Fibroblast of gingiva (primary cell): ENCODE measurements around the gene MTHFSD.

Experiments used
- DNase-seq: peaks from one replicate; pipeline ENCODE4 v3.0.0-alpha.2; 2011; ENCODE audit warnings: low read depth

MTHFSD gene

GRCh38 chr16:86550281-86550680, 4.8 kb downstream of the MTHFSD start:
- DNase-seq: no peak

DNA sequence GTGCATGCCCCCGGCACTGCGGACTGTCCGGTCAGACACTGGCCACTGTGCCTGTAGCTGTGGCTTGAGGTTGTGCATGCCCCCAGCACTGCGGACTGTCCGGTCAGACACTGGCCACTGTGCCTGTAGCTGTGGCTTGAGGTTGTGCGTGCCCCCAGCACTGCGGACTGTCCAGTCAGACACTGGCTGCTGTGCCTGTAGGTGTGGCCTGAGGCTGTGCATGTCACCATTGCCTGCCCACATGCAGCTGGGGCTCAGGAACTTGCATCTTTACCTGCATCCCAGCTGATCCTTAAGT, 5.2 kb downstream of the MTHFSD start:
- DNase-seq: no peak

DNA sequence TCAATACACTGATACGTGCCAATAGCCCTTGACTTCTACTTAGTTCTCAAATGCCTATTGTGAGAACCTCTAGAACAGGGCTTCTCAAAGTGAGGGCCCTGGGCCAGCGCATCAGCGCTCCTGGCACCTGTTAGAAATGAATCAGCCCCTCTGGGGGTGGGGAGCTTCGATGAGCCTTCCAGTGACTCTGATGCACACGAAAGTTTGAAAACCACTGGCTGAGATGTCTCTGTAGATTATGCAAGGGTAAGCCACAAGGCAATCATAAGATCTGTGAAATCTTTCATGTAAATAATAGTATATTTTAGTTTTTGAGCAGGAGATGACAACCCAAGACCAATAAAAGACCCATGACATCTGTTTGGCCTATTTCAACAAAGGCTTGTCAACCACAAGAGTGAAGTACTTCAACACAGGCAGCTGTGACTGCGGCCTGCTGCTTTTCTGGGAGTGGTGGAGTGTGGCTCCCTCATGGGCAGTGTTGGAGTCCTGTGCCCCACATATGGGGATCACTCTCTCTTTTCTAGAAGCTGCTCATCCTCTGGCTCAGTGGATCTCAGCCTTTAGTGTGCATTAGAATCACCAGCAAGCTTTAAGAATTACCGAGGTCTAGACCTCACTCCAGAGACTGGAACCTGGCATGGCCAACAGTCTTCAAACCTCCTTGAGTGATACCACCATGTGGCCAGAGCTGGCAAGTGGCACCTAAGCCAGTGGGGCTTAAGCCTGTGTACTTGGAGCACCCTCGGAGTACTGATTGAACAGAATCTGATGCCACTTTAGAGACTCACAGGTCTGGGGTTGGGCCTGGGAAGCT, 5.8 kb downstream of the MTHFSD start:
- no peak for DNase-seq

GRCh38 chr16:86547286-86547685, 7.7 kb downstream of the MTHFSD start:
- DNase-seq: no peak

DNA sequence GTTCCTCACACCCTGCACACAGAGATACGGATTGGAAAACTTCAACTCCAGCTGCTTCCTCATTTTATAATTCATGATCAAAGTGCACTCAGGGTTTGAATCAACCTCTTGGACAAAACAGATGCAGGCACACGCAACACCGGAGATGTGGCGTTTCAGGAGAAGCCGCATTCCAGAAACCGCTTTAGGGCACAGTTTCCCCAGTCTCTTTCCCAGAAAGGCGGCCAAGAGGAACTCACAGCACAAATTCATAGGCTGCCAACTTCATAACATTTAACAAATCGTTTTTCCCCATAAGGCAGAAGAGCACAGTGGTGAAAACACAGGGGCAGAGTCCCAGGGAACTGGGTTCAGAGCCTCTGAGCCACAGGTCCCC, 8.4 kb downstream of the MTHFSD start:
- DNase-seq: no peak

GRCh38 chr16:86545954-86546637, 8.9 kb downstream of the MTHFSD start:
- DNase-seq: no peak

DNA sequence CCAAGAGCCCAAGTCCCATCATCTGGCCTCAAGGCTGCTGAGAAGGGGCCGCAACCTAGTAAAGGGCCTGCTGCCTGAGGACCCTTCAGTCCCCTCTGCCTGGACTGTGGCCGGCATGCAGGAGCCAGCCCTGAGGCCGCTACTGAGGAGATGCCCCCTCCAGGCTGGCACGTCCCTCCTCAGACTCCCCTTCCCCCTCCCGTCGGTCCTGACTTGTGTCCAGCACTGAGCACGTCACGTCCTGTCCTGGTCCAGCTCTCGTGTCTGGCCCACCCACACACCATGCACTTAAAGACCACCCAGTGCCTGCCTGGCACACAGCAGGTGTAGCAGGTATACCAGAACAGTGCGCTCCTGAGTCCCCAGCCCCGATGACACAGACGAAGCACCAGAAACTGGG, 9.6 kb downstream of the MTHFSD start:
- no peak for DNase-seq

GRCh38 chr16:86542756-86543750, 12.0 kb downstream of the MTHFSD start:
- no peak for DNase-seq

DNA sequence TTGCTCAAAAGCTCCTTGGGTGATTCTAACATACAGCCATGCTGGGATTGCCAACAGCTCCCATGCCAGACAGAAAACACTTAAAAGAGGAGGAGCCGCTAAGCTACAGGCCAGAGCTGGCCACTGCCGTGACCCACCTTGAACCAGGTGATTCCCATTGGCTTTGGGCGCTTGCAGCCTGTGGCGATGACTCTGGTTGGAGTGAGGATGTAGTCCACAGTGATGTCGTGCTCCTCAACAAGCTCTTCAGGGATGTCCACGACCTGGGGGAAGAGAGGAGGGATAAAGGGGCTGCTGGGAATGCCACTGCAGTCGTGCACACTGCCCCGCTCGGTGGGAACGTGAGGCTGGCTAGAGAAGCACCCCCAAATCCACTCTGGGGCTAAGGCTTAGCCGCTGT, 13.5 kb downstream of the MTHFSD start:
- DNase-seq: no peak

GRCh38 chr16:86540894-86541293, 14.1 kb downstream of the MTHFSD start:
- DNase-seq: no peak

GRCh38 chr16:86538196-86538780, 16.7 kb downstream of the MTHFSD start:
- DNase-seq: no peak

DNA sequence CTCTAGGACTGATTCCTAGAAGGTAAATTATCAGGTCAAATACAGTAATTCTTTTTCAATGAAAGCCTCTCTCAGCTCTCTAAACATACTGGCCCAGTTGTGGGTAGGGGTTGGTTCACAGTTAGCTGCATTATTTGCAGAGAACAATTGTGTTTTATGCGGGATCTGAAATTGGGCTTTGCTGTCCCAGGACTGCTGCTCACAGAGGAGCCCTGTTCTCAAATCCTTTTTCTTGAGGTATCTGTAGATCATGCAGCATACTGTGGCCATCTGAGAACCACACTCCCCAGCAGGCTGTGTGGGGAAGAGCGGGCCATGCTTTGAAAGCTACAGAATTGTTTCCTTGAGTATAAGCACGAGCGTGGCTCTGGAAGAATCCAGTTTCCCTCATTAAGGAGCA, 17.5 kb downstream of the MTHFSD start:
- no peak for DNase-seq

- DNase-seq: no peak
Measured at GRCh38 chr16:86536621-86537020, 18.4 kb downstream of the MTHFSD start.

GRCh38 chr16:86534779-86535615, 20.0 kb downstream of the MTHFSD start:
- no peak for DNase-seq

- DNase-seq: no peak
Measured at GRCh38 chr16:86533767-86534351, 21.2 kb downstream of the MTHFSD start.

DNA sequence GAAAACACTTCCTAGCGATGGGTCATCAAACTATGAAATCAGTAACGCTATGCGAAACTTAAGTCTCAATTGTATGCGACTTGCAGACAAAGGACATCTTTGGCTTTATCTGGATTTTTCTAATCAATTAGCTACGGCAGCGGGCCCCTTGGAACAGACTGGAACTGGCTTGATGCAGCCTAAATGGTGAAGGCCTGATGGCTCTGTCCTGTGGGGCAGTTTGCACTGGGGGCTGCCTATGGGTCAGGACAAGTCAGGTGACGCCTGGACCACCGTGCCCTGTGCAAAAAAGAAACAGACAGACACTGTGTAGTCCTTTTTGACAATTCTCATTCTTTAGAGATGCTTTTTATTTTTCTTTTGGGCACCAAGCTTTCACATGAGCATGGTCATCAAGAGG, 22.0 kb downstream of the MTHFSD start:
- no peak for DNase-seq

GRCh38 chr16:86532526-86532815, 22.6 kb downstream of the MTHFSD start:
- DNase-seq: no peak

DNA sequence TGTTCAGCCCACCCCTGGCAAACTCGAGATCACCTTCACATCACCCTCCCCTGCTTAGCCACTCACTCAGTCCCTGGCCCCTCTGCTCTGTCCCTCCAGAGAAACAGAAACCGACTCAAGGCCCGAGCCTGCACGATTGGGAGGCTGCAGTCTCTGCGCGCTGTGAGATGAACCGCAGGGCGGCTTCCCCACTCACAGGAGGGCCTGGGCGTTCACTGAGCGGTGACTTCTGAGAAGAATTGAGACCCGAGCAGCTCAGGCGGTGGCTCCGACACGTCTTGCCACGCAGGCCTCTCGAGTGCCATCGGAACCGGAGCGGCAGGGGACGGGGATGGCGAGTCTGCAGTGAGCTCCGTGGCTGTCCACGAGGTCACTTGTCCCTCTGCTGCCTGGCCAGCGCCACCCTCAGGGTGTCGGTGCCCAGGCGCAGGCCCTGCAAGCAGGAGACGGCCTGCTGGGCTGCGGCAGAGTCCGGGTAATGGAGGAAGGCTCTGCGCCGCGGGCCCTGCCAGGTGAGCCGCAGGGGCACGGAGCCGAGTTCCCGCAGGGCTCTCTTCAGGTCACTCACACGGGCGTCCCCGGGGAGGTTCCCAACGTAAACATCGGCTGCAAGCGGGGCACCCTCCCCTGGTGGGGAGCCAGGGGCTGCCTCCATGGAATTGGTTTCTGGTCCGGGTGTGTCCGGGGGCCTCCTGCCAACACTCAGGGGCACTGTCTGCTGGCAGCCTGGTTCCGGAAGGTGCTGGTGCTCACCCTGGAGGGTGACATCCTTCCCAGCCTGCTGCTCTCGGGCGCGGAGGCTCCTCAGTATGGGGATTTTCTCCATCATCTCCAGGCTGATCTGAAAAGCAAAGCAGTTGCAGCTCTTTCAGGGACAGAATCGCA, 23.2 kb downstream of the MTHFSD start:
- no peak for DNase-seq

GRCh38 chr16:86531191-86531545, 23.9 kb downstream of the MTHFSD start:
- DNase-seq: peak; percentile 58
